GM21576 (cell line): ENCODE results near the gene PIP4P1.
"Not testable (repeated sequence)": the region's sequence is repeated elsewhere in the genome, so short reads cannot be mapped to it uniquely, and the experiment has no call there.

Experiments
- ATAC-seq: cut with Tn5 transposase; IDR thresholded peaks from one replicate; pipeline ENCODE4 v1.9.1; 2021; ENCODE audit warnings: mild to moderate bottlenecking, moderate library complexity; ENCODE audit not compliant: unreplicated experiment

PIP4P1 gene

GRCh38 chr14:20477211-20477876 is 16.1 kb upstream of the PIP4P1 start:
- ATAC-seq: no peak

GRCh38 chr14:20476776-20477175 is 15.5 kb upstream of the PIP4P1 start:
- ATAC-seq: no peak

- ATAC-seq: no peak
Measured at GRCh38 chr14:20472536-20473169, 11.4 kb upstream of the PIP4P1 start.

DNA sequence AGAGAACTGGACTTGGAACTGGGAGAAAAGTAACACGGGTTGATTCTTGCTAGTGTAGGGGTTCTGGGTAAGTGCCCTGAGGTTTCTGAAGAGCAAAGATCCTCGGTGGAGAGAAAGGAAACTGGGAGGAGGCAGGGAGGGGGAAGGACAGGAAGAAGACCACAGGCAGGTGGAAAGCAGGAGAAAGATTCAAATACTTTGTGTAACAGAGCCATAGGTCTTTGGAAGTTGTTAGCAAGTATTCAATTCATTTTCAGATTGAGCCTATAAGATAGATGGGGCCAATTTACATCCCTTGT is 9.3 kb upstream of the PIP4P1 start:
- ATAC-seq: no peak

DNA sequence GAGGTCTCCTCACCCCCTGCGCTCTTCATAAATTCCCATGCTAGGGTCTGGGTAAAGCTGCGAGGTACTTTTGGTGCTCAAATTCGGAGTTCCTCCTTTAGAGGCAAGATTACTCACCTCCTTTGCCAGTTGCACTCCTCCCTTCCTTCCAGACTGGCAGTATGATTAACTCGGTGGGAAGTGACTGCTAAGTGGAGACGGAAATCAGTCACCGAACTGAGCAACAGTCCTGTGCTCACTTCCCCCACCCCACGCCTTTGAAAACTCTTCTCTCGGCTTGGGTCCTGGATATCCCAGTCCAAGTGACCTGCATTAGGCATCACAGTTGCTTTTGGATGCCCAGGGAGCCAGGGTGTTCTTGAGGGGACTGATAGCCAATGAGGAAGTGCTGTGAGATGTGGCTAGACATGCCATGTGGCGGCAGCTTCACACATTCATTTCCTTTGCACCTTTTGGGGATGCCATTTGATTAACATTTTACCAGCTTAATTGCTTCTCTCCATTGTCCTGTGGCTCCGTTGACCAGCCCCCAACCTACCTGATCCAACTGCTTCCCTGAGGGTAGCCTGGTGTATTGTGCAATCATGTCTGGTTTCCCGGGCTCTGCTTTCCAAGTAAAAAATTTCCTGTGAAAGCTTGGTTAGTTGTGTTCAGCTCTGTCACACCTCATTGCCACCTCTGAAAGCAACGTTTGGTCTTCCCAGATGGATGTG is 8.8 kb upstream of the PIP4P1 start:
- ATAC-seq: peak; percentile 28

GRCh38 chr14:20469242-20469889 is 8.1 kb upstream of the PIP4P1 start, which contains the start of gene PNP:
TSS of gene PNP (plus strand) at chr14:20469406. CDS start at chr14:20469525, 119 bp downstream.
- ATAC-seq: peak; percentile 93

DNA sequence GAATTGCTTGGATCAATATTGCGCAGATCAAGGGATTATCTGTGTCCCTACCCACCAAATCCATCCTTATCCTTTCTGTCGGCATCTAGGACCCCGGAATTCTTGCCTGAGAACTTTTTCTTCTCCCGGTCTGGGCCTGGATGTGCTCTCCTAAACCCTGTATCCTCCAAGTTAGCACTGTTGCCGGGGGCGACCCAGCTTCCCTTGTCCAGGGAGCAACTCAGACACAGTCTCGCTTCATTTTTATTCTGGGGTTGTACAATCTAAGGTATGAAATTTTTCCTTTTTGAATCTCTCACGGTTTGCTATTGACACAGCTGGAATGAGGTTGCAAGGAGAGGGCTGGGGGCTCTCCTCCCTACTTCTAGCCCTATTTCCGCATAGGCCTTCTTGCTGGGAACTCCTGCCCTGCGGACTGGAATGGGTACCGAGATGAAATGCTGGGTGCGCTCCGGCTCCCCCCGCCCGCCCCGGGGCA is 7.6 kb upstream of the PIP4P1 start:
- no peak for ATAC-seq

- peak; percentile 7 for ATAC-seq
Measured at GRCh38 chr14:20460458-20461224, 593 bp downstream of the PIP4P1 start.

DNA sequence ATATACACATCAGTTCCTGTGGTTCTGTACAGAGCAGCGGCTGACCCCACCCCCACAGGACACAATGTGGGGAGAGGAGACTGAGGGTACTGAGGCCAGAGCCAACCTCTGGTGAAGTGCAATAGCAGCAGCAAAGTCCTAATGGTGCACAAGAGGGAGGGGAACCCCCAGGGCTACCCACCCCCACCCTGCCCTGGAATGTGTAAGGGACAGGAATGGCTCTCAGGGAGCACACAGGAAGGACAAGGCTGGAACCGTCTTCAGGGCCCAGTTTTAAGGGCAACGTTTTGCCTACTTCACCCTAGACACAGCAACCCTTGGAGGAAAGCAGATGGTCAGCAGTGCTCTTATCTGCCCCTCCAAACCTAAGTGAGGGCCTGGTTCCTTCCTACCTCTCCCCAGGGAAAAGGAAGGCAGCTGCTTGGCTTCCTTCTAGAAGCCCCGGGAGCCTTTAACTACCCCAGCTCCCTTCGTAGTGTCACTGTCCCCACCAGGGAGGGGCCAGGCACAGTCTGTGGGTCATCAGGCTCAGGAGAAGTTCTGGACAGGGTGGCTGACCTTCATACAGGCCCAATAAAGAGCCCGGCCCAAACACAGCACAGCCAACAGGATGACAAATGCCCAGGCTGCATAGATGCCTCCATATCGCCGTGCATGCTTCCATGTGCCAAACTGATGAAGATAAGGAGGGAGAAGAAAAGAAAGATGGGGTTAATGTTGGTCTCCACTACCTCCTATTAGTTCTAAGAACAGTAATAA is 3.0 kb downstream of the PIP4P1 start:
- no peak for ATAC-seq

GRCh38 chr14:20456971-20457370 is 4.3 kb downstream of the PIP4P1 start:
- ATAC-seq: no peak

- peak; percentile 40 for ATAC-seq
Measured at GRCh38 chr14:20455355-20456300, 5.6 kb downstream of the PIP4P1 start.

- ATAC-seq: peak; percentile 87
Measured at GRCh38 chr14:20454516-20455354, 6.5 kb downstream of the PIP4P1 start, which contains the start of the genes APEX1 and OSGEP. TSS of gene APEX1 (plus strand) at chr14:20455226. CDS start at chr14:20455646, 420 bp downstream. TSS of gene OSGEP (minus strand) at chr14:20454812. CDS start at chr14:20454683, 129 bp downstream.

DNA sequence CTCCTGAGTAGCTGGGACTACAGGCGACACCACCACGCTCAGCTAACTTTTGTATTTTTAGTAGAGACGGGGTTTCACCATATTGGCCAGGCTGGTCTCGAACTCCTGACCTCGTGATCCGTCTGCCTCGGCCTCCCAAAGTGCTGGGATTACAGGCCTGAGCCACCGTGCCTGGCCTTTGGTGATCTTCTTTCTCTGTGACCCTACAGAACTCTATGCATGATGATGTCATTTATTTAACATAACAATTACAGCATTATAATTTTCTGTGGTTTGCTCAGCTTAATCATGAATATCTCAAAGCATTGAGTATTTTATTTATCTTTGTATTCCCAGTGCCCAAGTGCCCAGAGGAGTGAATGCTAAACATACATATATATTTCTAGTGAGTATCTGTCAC is 8.4 kb downstream of the PIP4P1 start:
- not testable (repeated sequence) for ATAC-seq

GRCh38 chr14:20446889-20447288 is 14.3 kb downstream of the PIP4P1 start:
- ATAC-seq: no peak

- ATAC-seq: not testable (repeated sequence)
Measured at GRCh38 chr14:20443650-20444049, 17.6 kb downstream of the PIP4P1 start.

GRCh38 chr14:20441461-20441860 is 19.8 kb downstream of the PIP4P1 start:
- ATAC-seq: no peak

GRCh38 chr14:20440882-20441281 is 20.4 kb downstream of the PIP4P1 start:
- ATAC-seq: peak; percentile 77

DNA sequence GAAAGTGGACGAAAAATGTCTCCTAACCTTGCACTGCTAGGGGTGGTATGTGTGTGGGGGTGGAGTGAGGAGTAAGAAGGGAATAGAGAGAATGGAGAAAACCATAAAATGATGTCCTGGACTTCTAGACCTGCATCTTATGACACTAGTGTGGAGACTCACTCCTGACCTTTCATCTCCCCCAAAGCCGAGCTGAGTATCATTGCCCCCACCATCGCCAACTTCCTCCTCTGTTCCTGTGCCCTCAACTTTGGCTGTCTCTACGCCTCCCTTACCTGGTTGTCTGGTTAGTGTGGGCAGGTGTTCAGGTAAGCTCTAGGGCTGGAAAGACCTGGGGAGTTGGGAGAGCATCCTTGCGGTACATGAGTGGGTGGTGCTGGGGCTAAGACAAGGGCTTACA is 20.8 kb downstream of the PIP4P1 start:
- ATAC-seq: no peak
